Hepatocyte (in vitro differentiated cells): ENCODE results near the gene KRTAP5-6.

Source experiments
- EZH2 ChIP-seq: fragments of 200-600 bp; sonication (generic); IDR thresholded peaks from 2 replicates; pipeline ENCODE4 v1.6.1; 2016; ENCODE audit warnings: antibody characterized with exemption, mild to moderate bottlenecking, borderline replicate concordance
- EZH2phosphoT487 ChIP-seq: fragments of 200-600 bp; sonication (generic); IDR thresholded peaks from one replicate; pipeline ENCODE4 v1.6.1; 2018; ENCODE audit warnings: antibody characterized with exemption, mild to moderate bottlenecking, low read depth, moderate library complexity; ENCODE audit not compliant: unreplicated experiment, severe bottlenecking
- TF ChIP-seq, protein P1 (sequence below): fragments of 200-600 bp; sonication (generic); IDR thresholded peaks from 2 replicates; pipeline ENCODE4 v1.5.1; 2016; ENCODE audit warnings: antibody characterized with exemption, mild to moderate bottlenecking; ENCODE audit not compliant: poor library complexity

DNA sequence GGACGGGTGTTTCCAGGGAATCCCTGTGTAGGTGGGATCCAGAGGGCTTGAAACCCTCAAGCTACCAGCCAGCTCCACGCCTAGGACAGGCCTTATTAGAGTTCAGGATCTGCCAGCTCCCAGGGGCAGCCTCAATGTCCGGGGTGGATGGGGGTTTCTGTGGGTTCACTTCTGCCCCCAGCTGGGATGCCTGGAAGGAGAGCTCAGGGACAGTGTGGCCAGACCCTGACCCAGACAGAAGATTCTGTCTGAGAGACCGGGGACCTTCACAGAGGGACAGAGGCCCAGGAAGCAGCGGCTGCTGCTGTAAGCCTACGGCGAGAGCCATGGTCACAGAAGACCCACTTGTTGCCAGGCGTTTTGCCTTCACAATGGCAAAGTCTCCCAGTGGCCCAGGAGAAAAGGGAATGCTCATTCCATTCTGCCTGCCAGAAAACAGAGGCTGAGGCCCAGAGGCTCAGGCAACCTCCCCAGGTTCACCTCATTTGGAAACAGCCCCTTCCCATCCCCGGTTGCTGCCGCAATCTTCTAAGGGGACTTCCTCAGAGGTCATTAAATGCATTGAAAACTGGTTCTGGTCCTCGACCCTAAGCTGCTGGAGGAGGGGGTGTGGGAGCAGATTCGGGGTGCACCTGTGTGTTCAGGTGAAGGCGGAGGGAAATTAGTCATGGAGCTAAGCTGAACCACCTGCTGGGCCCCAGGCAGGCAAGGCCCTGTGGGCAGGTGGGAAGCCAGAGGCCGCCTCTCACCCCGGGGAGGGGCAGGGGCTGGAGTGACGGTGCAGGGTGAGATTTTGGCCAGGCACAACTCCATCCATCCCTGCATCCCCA lies 4.9 kb upstream of the KRTAP5-6 start:
- TF ChIP-seq, protein P1, sequence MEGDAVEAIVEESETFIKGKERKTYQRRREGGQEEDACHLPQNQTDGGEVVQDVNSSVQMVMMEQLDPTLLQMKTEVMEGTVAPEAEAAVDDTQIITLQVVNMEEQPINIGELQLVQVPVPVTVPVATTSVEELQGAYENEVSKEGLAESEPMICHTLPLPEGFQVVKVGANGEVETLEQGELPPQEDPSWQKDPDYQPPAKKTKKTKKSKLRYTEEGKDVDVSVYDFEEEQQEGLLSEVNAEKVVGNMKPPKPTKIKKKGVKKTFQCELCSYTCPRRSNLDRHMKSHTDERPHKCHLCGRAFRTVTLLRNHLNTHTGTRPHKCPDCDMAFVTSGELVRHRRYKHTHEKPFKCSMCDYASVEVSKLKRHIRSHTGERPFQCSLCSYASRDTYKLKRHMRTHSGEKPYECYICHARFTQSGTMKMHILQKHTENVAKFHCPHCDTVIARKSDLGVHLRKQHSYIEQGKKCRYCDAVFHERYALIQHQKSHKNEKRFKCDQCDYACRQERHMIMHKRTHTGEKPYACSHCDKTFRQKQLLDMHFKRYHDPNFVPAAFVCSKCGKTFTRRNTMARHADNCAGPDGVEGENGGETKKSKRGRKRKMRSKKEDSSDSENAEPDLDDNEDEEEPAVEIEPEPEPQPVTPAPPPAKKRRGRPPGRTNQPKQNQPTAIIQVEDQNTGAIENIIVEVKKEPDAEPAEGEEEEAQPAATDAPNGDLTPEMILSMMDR: no peak
- TF ChIP-seq EZH2 (no peak), EZH2phosphoT487 (no peak)
